ENCODE data around the gene EPB41L2. TPM values are rescaled to one million over a fixed set of nuclear protein-coding genes. Genes with fewer than 3 reads are reported as not detected.

EPB41L2 gene
- total and polyA plus RNA-seq, 2 donors (not counting 1 experiment from before 2014, with no cell fraction given) = 113 to 264 TPM

GRCh38 chr6:130985115-130985514 is 77.9 kb downstream of the EPB41L2 start:
- H3K4me3 ChIP-seq (replicated peaks in 1 of 4; ENCODE audit: control extremely low read depth in 1 of 4, insufficient read depth in 1 of 4, low read depth in 3 of 4, low read length in 4 of 4) = no peak overlapping the region
- TF ChIP-seq EZH2 (IDR thresholded peaks at IDR 0.05; ENCODE audit: low read length, missing control alignments) = no peak
- TF ChIP-seq CTCF (conservative IDR thresholded peaks at IDR 0.05 in 1 of 2, IDR thresholded peaks at IDR 0.05 in 1 of 2; ENCODE audit: low read depth in 1 of 2, low read length in 2 of 2) = no peak

GRCh38 chr6:130982941-130983456 is 80.0 kb downstream of the EPB41L2 start:
- Histone ChIP-seq H3K36me3 (ENCODE audit: control insufficient read depth, insufficient read depth, low read length) (no peaks in the 10 kb centered on the region), H3K9ac (ENCODE audit: insufficient read depth, low read length) (no peak overlapping the region), H3K9me3 (ENCODE audit: control insufficient read depth, insufficient read depth, low read depth, low read length) (no peaks in the 10 kb centered on the region), H2AFZ (ENCODE audit: low read length) (no peak overlapping the region), H3K79me2 (ENCODE audit: control insufficient read depth, insufficient read depth, low read length) (peaks cover 31% of the 10 kb centered on the region), H3K27ac (ENCODE audit: insufficient read depth, low read length) (no peak overlapping the region), H3K27me3 (ENCODE audit: control insufficient read depth, insufficient read depth, low read length) (no peaks in the 10 kb centered on the region), H3K4me1 (ENCODE audit: control insufficient read depth, extremely low read depth, insufficient read depth, low read length) (no peaks in the 10 kb centered on the region), H3K4me3 (replicated peaks in 1 of 4; ENCODE audit: control extremely low read depth in 1 of 4, insufficient read depth in 1 of 4, low read depth in 3 of 4, low read length in 4 of 4) (no peak overlapping the region), H3K4me2 (ENCODE audit: extremely low read depth, insufficient read depth, low read length) (no peak overlapping the region), H4K20me1 (ENCODE audit: control insufficient read depth, extremely low read depth, insufficient read depth, low read length) (no peaks in the 10 kb centered on the region)
- no peak for TF ChIP-seq EZH2 (IDR thresholded peaks at IDR 0.05; ENCODE audit: low read length, missing control alignments)
- TF ChIP-seq CTCF (conservative IDR thresholded peaks at IDR 0.05 in 1 of 2, IDR thresholded peaks at IDR 0.05 in 1 of 2; ENCODE audit: low read depth in 1 of 2, low read length in 2 of 2) = no peak
- no peak for DNase-seq (ENCODE audit: low read depth in 2 of 2)

More at GRCh38 chr6:130985115-130985514, 77.9 kb downstream of the EPB41L2 start:
- no peaks in the 10 kb centered on the region for H3K4me1 ChIP-seq (ENCODE audit: control insufficient read depth, extremely low read depth, insufficient read depth, low read length)
- no peaks in the 10 kb centered on the region for H4K20me1 ChIP-seq (ENCODE audit: control insufficient read depth, extremely low read depth, insufficient read depth, low read length)
- H3K27me3 ChIP-seq (ENCODE audit: control insufficient read depth, insufficient read depth, low read length) = no peaks in the 10 kb centered on the region
- H3K9me3 ChIP-seq (ENCODE audit: control insufficient read depth, insufficient read depth, low read depth, low read length) = no peaks in the 10 kb centered on the region
- no peak for DNase-seq (ENCODE audit: low read depth in 2 of 2)
- H3K36me3 ChIP-seq (ENCODE audit: control insufficient read depth, insufficient read depth, low read length) = no peaks in the 10 kb centered on the region
- H2AFZ ChIP-seq (ENCODE audit: low read length) = no peak overlapping the region
- H3K4me2 ChIP-seq (ENCODE audit: extremely low read depth, insufficient read depth, low read length) = no peak overlapping the region
- H3K9ac ChIP-seq (ENCODE audit: insufficient read depth, low read length) = no peak overlapping the region
- peaks cover 18% of the 10 kb centered on the region for H3K79me2 ChIP-seq (ENCODE audit: control insufficient read depth, insufficient read depth, low read length)
- no peak overlapping the region for H3K27ac ChIP-seq (ENCODE audit: insufficient read depth, low read length)

- Histone ChIP-seq H3K36me3 (ENCODE audit: control insufficient read depth, insufficient read depth, low read length) (no peaks in the 10 kb centered on the region), H3K27ac (ENCODE audit: insufficient read depth, low read length) (no peak overlapping the region), H3K9ac (ENCODE audit: insufficient read depth, low read length) (no peak overlapping the region), H4K20me1 (ENCODE audit: control insufficient read depth, extremely low read depth, insufficient read depth, low read length) (no peaks in the 10 kb centered on the region), H3K79me2 (ENCODE audit: control insufficient read depth, insufficient read depth, low read length) (peaks cover 32% of the 10 kb centered on the region), H3K9me3 (ENCODE audit: control insufficient read depth, insufficient read depth, low read depth, low read length) (no peaks in the 10 kb centered on the region), H3K4me2 (ENCODE audit: extremely low read depth, insufficient read depth, low read length) (no peak overlapping the region), H3K4me3 (replicated peaks in 1 of 4; ENCODE audit: control extremely low read depth in 1 of 4, insufficient read depth in 1 of 4, low read depth in 3 of 4, low read length in 4 of 4) (no peak overlapping the region), H3K4me1 (ENCODE audit: control insufficient read depth, extremely low read depth, insufficient read depth, low read length) (no peaks in the 10 kb centered on the region), H3K27me3 (ENCODE audit: control insufficient read depth, insufficient read depth, low read length) (no peaks in the 10 kb centered on the region), H2AFZ (ENCODE audit: low read length) (no peak overlapping the region)
- no peak for DNase-seq (ENCODE audit: low read depth in 2 of 2)
- TF ChIP-seq CTCF (conservative IDR thresholded peaks at IDR 0.05 in 1 of 2, IDR thresholded peaks at IDR 0.05 in 1 of 2; ENCODE audit: low read depth in 1 of 2, low read length in 2 of 2) (no peak), EZH2 (IDR thresholded peaks at IDR 0.05; ENCODE audit: low read length, missing control alignments) (no peak)
These were observed 80.9 kb downstream of the EPB41L2 start for GRCh38 chr6:130982135-130982534.
